OCI-LY7 (cell line): ENCODE results near the gene FHIT.

Experiments
- CTCF ChIP-seq: fragments of 200-600 bp; sonication (generic); conservative IDR thresholded peaks from 2 replicates; pipeline ENCODE4 v1.5.1; 2014; ENCODE audit warnings: mild to moderate bottlenecking, antibody characterized with exemption, low read length, moderate library complexity, mixed read lengths
- EZH2phosphoT487 ChIP-seq: fragments of 200-600 bp; sonication (generic); IDR thresholded peaks from 2 replicates; pipeline ENCODE4 v1.6.1; 2018; ENCODE audit warnings: low read depth, borderline replicate concordance, mild to moderate bottlenecking, mixed run types, antibody characterized with exemption, low read length, moderate library complexity, mixed read lengths

GRCh38 chr3:60333710-60334109, 917.5 kb downstream of the FHIT start:
- TF ChIP-seq EZH2phosphoT487 = no peak
- TF ChIP-seq CTCF = no peak
